OCI-LY3 (cell line): ENCODE results near the gene LRRC53.

ENCODE experiments used
- CTCF ChIP-seq: fragments of 200-600, 300-600 bp; sonication (generic); IDR thresholded peaks from 2 replicates; pipeline ENCODE4 v1.5.1; 2014; ENCODE audit warnings: antibody characterized with exemption, low read length, low read depth
- EZH2phosphoT487 ChIP-seq: fragments of 200-600 bp; shearing (Covaris generic); IDR thresholded peaks from 2 replicates; pipeline ENCODE4 v1.6.1; 2018; ENCODE audit warnings: antibody characterized with exemption, mixed run types, low read depth

DNA sequence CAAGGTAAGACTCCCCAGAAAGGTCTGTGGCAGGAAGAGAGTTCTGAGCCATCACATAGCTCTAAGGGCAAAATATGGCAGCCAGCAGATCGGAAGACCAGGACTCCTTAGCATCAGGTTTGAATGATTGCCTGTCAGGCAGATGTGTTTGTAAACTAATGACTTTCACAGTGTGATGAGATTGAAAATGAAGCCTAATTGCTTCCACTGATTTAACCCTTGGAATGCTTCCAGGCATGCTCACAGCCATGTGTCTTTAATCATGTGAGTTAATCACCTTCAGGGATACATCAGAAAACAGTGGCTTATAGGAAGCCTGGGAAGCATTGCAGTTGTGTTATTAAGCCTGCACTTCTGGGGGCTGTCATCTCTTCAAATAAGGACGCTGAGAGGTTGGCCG, 82.8 kb downstream of the LRRC53 start:
- no peak for TF ChIP-seq CTCF
- no peak for TF ChIP-seq EZH2phosphoT487
